A549 (cell line): ENCODE data around the gene UTRN.

Experiments used
- BHLHE40 ChIP-seq: IDR thresholded peaks from 2 replicates; pipeline ENCODE4 v1.6.1; 2012; ENCODE audit warnings: low read depth, low read length, inconsistent platforms
- CBX2 ChIP-seq: fragments of 200-600 bp; sonication (generic); IDR thresholded peaks from 2 replicates; pipeline ENCODE4 v1.6.1; 2016; ENCODE audit warnings: low read depth, mild to moderate bottlenecking, borderline replicate concordance
- CEBPB ChIP-seq, 2 experiments: fragments of >200 bp in 1 of 2; sonication (Bioruptor Twin) in 1 of 2; formaldehyde crosslinking in 1 of 2; IDR thresholded peaks; 2 replicates each; pipeline ENCODE4 v1.6.1; 2012 to 2016
- EP300 ChIP-seq, 2 experiments: fragments of >200 bp; sonication (Bioruptor Twin); formaldehyde crosslinking; IDR thresholded peaks; 2 replicates in 1 of 2; 3 replicates in 1 of 2; pipeline ENCODE4 v1.6.1; 2016 to 2017
- ESRRA ChIP-seq: fragments of 150-350 bp; IDR thresholded peaks from 2 replicates; pipeline ENCODE4 v1.6.1; 2014; ENCODE audit warnings: mild to moderate bottlenecking, low read length, borderline replicate concordance
- JUNB ChIP-seq: fragments of >200 bp; sonication (Bioruptor Twin); formaldehyde crosslinking; IDR thresholded peaks from 2 replicates; pipeline ENCODE4 v1.6.1; 2016
- KDM1A ChIP-seq: fragments of 200-600 bp; sonication (generic); IDR thresholded peaks from 2 replicates; pipeline ENCODE4 v1.6.1; 2016; ENCODE audit warnings: low read depth, mild to moderate bottlenecking
- MAFK ChIP-seq: fragments of 450-650 bp; IDR thresholded peaks from 2 replicates; pipeline ENCODE4 v1.6.1; 2014; ENCODE audit not compliant: partially characterized antibody
- NFE2L2 ChIP-seq: fragments of 150-350 bp; conservative IDR thresholded peaks from 2 replicates; pipeline ENCODE4 v1.6.1; 2014; ENCODE audit warnings: low read length
- POLR2A ChIP-seq: IDR thresholded peaks from 2 replicates; pipeline ENCODE4 v1.6.1; 2012; ENCODE audit warnings: mild to moderate bottlenecking, low read length
- RAD21 ChIP-seq, 2 experiments: fragments of >200 bp in 1 of 2; sonication (Bioruptor Twin) in 1 of 2; formaldehyde crosslinking in 1 of 2; IDR thresholded peaks in 1 of 2; conservative IDR thresholded peaks in 1 of 2; 2 replicates in 1 of 2; 3 replicates in 1 of 2; pipeline ENCODE4 v1.6.1; 2012 to 2018; ENCODE audit warnings: inconsistent platforms in 1 of 2
- TF ChIP-seq, protein P1 (sequence below): fragments of >200 bp; sonication (Bioruptor Twin); formaldehyde crosslinking; IDR thresholded peaks from 3 replicates; pipeline ENCODE4 v1.5.1; 2016
- TF ChIP-seq, protein P2 (sequence below): fragments of 200-600 bp; sonication (generic); IDR thresholded peaks from 2 replicates; pipeline ENCODE4 v1.6.1; 2016; ENCODE audit warnings: antibody characterized with exemption, mild to moderate bottlenecking, moderate library complexity
- TF ChIP-seq, protein P3 (sequence below): IDR thresholded peaks from 2 replicates; pipeline ENCODE4 v1.6.1; 2012

DNA sequence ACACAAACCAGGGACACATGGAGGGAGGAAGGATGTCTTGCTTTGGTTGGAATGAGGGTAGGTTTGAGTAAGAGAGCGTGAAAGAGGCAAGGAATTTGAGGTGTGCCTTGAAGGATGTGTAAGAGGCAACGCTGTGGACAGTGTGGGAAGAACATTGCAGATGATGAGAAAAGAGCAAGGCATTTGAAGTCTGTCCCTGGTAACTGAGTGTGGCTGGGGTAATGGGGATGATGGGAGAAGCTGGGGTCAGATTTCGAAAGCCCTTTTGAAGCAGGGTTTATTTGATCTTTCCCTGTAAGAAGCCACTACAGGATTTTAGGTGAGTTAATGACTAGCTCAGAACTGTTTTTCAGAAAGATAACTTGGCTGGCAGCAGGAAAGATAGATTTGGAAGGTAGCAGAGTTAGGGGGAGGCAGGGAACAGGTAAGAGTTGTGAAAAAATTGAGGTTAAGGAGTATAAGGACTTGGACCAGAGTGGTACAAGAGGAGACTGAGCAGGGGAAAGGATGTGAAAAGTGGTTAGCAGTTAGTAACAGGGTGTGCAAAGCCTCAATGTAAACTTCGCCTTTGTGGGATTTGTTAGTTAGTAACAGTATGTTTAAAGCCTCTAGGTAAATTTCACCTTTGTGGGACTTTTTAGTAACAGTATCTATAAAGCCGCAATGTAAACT is 17.7 kb downstream of the UTRN start:
- no peak for TF ChIP-seq EP300 (IDR thresholded peaks at IDR 0.05)
- no peak for TF ChIP-seq CBX2
- TF ChIP-seq, protein P1, sequence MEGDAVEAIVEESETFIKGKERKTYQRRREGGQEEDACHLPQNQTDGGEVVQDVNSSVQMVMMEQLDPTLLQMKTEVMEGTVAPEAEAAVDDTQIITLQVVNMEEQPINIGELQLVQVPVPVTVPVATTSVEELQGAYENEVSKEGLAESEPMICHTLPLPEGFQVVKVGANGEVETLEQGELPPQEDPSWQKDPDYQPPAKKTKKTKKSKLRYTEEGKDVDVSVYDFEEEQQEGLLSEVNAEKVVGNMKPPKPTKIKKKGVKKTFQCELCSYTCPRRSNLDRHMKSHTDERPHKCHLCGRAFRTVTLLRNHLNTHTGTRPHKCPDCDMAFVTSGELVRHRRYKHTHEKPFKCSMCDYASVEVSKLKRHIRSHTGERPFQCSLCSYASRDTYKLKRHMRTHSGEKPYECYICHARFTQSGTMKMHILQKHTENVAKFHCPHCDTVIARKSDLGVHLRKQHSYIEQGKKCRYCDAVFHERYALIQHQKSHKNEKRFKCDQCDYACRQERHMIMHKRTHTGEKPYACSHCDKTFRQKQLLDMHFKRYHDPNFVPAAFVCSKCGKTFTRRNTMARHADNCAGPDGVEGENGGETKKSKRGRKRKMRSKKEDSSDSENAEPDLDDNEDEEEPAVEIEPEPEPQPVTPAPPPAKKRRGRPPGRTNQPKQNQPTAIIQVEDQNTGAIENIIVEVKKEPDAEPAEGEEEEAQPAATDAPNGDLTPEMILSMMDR, result no peak
- no peak for TF ChIP-seq RAD21 (conservative IDR thresholded peaks at IDR 0.05 in 1 of 2, IDR thresholded peaks at IDR 0.05 in 1 of 2)
- no peak for TF ChIP-seq POLR2A
- no peak for TF ChIP-seq ESRRA
- TF ChIP-seq CEBPB (IDR thresholded peaks at IDR 0.05), result no peak
- TF ChIP-seq MAFK, result no peak
- TF ChIP-seq, protein P2, sequence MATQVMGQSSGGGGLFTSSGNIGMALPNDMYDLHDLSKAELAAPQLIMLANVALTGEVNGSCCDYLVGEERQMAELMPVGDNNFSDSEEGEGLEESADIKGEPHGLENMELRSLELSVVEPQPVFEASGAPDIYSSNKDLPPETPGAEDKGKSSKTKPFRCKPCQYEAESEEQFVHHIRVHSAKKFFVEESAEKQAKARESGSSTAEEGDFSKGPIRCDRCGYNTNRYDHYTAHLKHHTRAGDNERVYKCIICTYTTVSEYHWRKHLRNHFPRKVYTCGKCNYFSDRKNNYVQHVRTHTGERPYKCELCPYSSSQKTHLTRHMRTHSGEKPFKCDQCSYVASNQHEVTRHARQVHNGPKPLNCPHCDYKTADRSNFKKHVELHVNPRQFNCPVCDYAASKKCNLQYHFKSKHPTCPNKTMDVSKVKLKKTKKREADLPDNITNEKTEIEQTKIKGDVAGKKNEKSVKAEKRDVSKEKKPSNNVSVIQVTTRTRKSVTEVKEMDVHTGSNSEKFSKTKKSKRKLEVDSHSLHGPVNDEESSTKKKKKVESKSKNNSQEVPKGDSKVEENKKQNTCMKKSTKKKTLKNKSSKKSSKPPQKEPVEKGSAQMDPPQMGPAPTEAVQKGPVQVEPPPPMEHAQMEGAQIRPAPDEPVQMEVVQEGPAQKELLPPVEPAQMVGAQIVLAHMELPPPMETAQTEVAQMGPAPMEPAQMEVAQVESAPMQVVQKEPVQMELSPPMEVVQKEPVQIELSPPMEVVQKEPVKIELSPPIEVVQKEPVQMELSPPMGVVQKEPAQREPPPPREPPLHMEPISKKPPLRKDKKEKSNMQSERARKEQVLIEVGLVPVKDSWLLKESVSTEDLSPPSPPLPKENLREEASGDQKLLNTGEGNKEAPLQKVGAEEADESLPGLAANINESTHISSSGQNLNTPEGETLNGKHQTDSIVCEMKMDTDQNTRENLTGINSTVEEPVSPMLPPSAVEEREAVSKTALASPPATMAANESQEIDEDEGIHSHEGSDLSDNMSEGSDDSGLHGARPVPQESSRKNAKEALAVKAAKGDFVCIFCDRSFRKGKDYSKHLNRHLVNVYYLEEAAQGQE, result no peak
- no peak for TF ChIP-seq BHLHE40
- TF ChIP-seq KDM1A, result no peak
- TF ChIP-seq NFE2L2, result no peak
- TF ChIP-seq, protein P3, sequence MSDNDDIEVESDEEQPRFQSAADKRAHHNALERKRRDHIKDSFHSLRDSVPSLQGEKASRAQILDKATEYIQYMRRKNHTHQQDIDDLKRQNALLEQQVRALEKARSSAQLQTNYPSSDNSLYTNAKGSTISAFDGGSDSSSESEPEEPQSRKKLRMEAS, result no peak
- no peak for TF ChIP-seq JUNB
